Measurements from ENCODE around the gene MAGEC2. TPM values are rescaled to one million over a fixed set of nuclear protein-coding genes. Genes with fewer than 3 reads are reported as not detected.
A peak's percentile ranks its signal among the peaks of the same experiment; 100 is the strongest.

MAGEC2 gene
- not detected for total RNA-seq

- H3K27ac ChIP-seq, result no peak within 1 kb of the TSS
- no peaks in the 10 kb centered on the region for H3K36me3 ChIP-seq
- H3K27me3 ChIP-seq, result no peaks in the 10 kb centered on the region
- no peak for TF ChIP-seq CTCF (IDR thresholded peaks at IDR 0.05)
- no peak for TF ChIP-seq POLR2AphosphoS5 (IDR thresholded peaks at IDR 0.05)
- no peak for TF ChIP-seq POLR2A (IDR thresholded peaks at IDR 0.05)
- no peak for TF ChIP-seq EP300 (IDR thresholded peaks at IDR 0.05)
- 90 to 98% methylated on average over 13 to 28 of the region's 28 CpGs for WGBS, 2 donors
- H3K9me3 ChIP-seq, result no peaks in the 10 kb centered on the region
- no peak for DNase-seq
- no peak within 1 kb of the TSS for H3K4me3 ChIP-seq
- H3K4me1 ChIP-seq, result no peaks in the 10 kb centered on the region
- ATAC-seq (ENCODE audit: low FRiP score in 2 of 2), result no peak
These were observed at the start of gene MAGEC2 for GRCh38 chrX:142204522-142205433. TSS of gene MAGEC2 (minus strand) at chrX:142205290. CDS start at chrX:142203987, 1,303 bp downstream.

- H3K4me3 ChIP-seq, result no peak overlapping the region
These were observed 46.6 kb upstream of the MAGEC2 start for GRCh38 chrX:142251680-142252079.

GRCh38 chrX:142251202-142251601, 46.1 kb upstream of the MAGEC2 start:
- H3K27ac ChIP-seq, result no peak overlapping the region
- ATAC-seq (ENCODE audit: low FRiP score in 2 of 2), result peak in 1 of 2 donors; percentile 86
- no peaks in the 10 kb centered on the region for H3K36me3 ChIP-seq
- no peaks in the 10 kb centered on the region for H3K27me3 ChIP-seq
- no peaks in the 10 kb centered on the region for H3K4me1 ChIP-seq
- peaks cover 0 to 5% (median 0%) of the 10 kb centered on the region in 4 donors for H3K9me3 ChIP-seq
- TF ChIP-seq EP300 (IDR thresholded peaks at IDR 0.05) (no peak), CTCF (IDR thresholded peaks at IDR 0.05) (no peak), POLR2AphosphoS5 (IDR thresholded peaks at IDR 0.05) (no peak), POLR2A (IDR thresholded peaks at IDR 0.05) (no peak)
- no peak overlapping the region for H3K4me3 ChIP-seq
- no peak for DNase-seq
- WGBS, 2 donors, result 79 to 87% methylated on average over 4 of the region's 4 CpGs

More at GRCh38 chrX:142251680-142252079, 46.6 kb upstream of the MAGEC2 start:
- TF ChIP-seq EP300 (IDR thresholded peaks at IDR 0.05) (no peak), CTCF (IDR thresholded peaks at IDR 0.05) (no peak), POLR2AphosphoS5 (IDR thresholded peaks at IDR 0.05) (no peak), POLR2A (IDR thresholded peaks at IDR 0.05) (no peak)
- H3K9me3 ChIP-seq, result peaks cover 0 to 5% (median 0%) of the 10 kb centered on the region in 4 donors
- 54 to 71% methylated on average over 4 of the region's 4 CpGs for WGBS, 2 donors
- no peak overlapping the region for H3K27ac ChIP-seq
- ATAC-seq (ENCODE audit: low FRiP score in 2 of 2) (peak in 1 of 2 donors; percentile 89), DNase-seq (no peak)
- no peaks in the 10 kb centered on the region for H3K4me1 ChIP-seq
- no peaks in the 10 kb centered on the region for H3K27me3 ChIP-seq
- no peaks in the 10 kb centered on the region for H3K36me3 ChIP-seq

- ATAC-seq (ENCODE audit: low FRiP score in 2 of 2) (peak in 1 of 2 donors; percentile 40), DNase-seq (peak in 1 of 2 donors; percentile 22)
- H3K4me3 ChIP-seq, result no peak overlapping the region
- TF ChIP-seq EP300 (IDR thresholded peaks at IDR 0.05), result no peak
- no peak for TF ChIP-seq CTCF (IDR thresholded peaks at IDR 0.05)
- TF ChIP-seq POLR2AphosphoS5 (IDR thresholded peaks at IDR 0.05), result no peak
- no peak for TF ChIP-seq POLR2A (IDR thresholded peaks at IDR 0.05)
- H3K36me3 ChIP-seq, result no peaks in the 10 kb centered on the region
- H3K9me3 ChIP-seq, result peaks cover 0 to 5% (median 0%) of the 10 kb centered on the region in 4 donors
- 58% methylated on average over 4 of the region's 4 CpGs; no CpG with 5 or more reads in 1 of the 2 donors for WGBS, 2 donors
- no peaks in the 10 kb centered on the region for H3K4me1 ChIP-seq
- H3K27ac ChIP-seq, result no peak overlapping the region
- H3K27me3 ChIP-seq, result no peaks in the 10 kb centered on the region
These were observed 45.4 kb upstream of the MAGEC2 start for GRCh38 chrX:142250502-142250901.

Measured in upper lobe of left lung (tissue), 6 donors.